Measurements from ENCODE around the gene SEZ6. TPM values are rescaled to one million over a fixed set of nuclear protein-coding genes. Genes with fewer than 3 reads are reported as not detected.

The SEZ6 gene
- total RNA-seq = not detected

- H3K9me3 ChIP-seq = no peaks in the 10 kb centered on the region
- H3K4me3 ChIP-seq (replicated peaks in 1 of 3) = no peak within 1 kb of the TSS
- H3K27ac ChIP-seq = no peak within 1 kb of the TSS
- intact Hi-C loops (cut with DNase I) = no loop called here
- H3K4me1 ChIP-seq = peaks cover 3 to 10% of the 10 kb centered on the region in 2 donors
- TF ChIP-seq POLR2A (IDR thresholded peaks at IDR 0.05) (no peak), CTCF (IDR thresholded peaks at IDR 0.05) (peak in 2 of 6 experiments; percentile 31 to 33)
- 4 to 14% methylated on average over 11 to 38 of the region's 43 CpGs for WGBS, 2 donors
- DNase-seq = peak; percentile 68 to 79
- H3K27me3 ChIP-seq = peaks cover 10% of the 10 kb centered on the region
- no peaks in the 10 kb centered on the region for H3K36me3 ChIP-seq
Measured at GRCh38 chr17:29005936-29006511, at the start of gene SEZ6. TSS of gene SEZ6 (minus strand) at chr17:29006033. CDS start at chr17:29005869, 164 bp downstream.

- H3K27me3 ChIP-seq = no peaks in the 10 kb centered on the region
- intact Hi-C loops (cut with DNase I) = no loop called here
- H3K27ac ChIP-seq = no peak overlapping the region
- H3K4me1 ChIP-seq = no peaks in the 10 kb centered on the region
- no peak for TF ChIP-seq POLR2A (IDR thresholded peaks at IDR 0.05)
- TF ChIP-seq CTCF (IDR thresholded peaks at IDR 0.05) = no peak
- H3K4me3 ChIP-seq (replicated peaks in 1 of 3) = no peak overlapping the region
- H3K9me3 ChIP-seq = no peaks in the 10 kb centered on the region
- H3K36me3 ChIP-seq = no peaks in the 10 kb centered on the region
- WGBS, 2 donors = 61 to 80% methylated on average over 6 to 8 of the region's 10 CpGs
- no peak for DNase-seq
Measured at GRCh38 chr17:29054835-29055234, 49.0 kb upstream of the SEZ6 start.

- 62 to 64% methylated on average over 6 of the region's 6 CpGs for WGBS, 2 donors
- intact Hi-C loops (cut with DNase I) = no loop called here
Measured at GRCh38 chr17:29051731-29052130, 45.9 kb upstream of the SEZ6 start.

GRCh38 chr17:29051194-29051593, 45.4 kb upstream of the SEZ6 start:
- intact Hi-C loops (cut with DNase I) = no loop called here
- H3K27ac ChIP-seq = no peak overlapping the region
- DNase-seq = no peak
- H3K4me1 ChIP-seq = no peaks in the 10 kb centered on the region
- H3K9me3 ChIP-seq = no peaks in the 10 kb centered on the region
- WGBS, 2 donors = 84 to 93% methylated on average over 12 of the region's 12 CpGs
- no peaks in the 10 kb centered on the region for H3K36me3 ChIP-seq
- no peak overlapping the region for H3K4me3 ChIP-seq (replicated peaks in 1 of 3)
- no peaks in the 10 kb centered on the region for H3K27me3 ChIP-seq
- TF ChIP-seq POLR2A (IDR thresholded peaks at IDR 0.05) (no peak), CTCF (IDR thresholded peaks at IDR 0.05) (no peak)

More at GRCh38 chr17:29051731-29052130, 45.9 kb upstream of the SEZ6 start:
- Histone ChIP-seq H3K27ac (no peak overlapping the region), H3K27me3 (no peaks in the 10 kb centered on the region), H3K4me1 (no peaks in the 10 kb centered on the region), H3K9me3 (no peaks in the 10 kb centered on the region), H3K36me3 (no peaks in the 10 kb centered on the region), H3K4me3 (replicated peaks in 1 of 3) (no peak overlapping the region)
- TF ChIP-seq POLR2A (IDR thresholded peaks at IDR 0.05) = no peak
- no peak for DNase-seq

GRCh38 chr17:29050176-29050575, 44.3 kb upstream of the SEZ6 start:
- intact Hi-C loops (cut with DNase I) = no loop called here
- DNase-seq = no peak
- WGBS, 2 donors = 90 to 93% methylated on average over 5 of the region's 5 CpGs

More at GRCh38 chr17:29050176-29050575, 44.3 kb upstream of the SEZ6 start:
- Histone ChIP-seq H3K27me3 (no peaks in the 10 kb centered on the region), H3K4me1 (no peaks in the 10 kb centered on the region), H3K36me3 (no peaks in the 10 kb centered on the region), H3K27ac (no peak overlapping the region), H3K9me3 (no peaks in the 10 kb centered on the region), H3K4me3 (replicated peaks in 1 of 3) (no peak overlapping the region)
- TF ChIP-seq CTCF (IDR thresholded peaks at IDR 0.05) (no peak), POLR2A (IDR thresholded peaks at IDR 0.05) (no peak)
